Fibroblast of gingiva (primary cell): Measurements from ENCODE around the gene ILF3.
"Not testable (repeated sequence)": the region's sequence is repeated elsewhere in the genome, so short reads cannot be mapped to it uniquely, and the experiment has no call there.

Source experiments
- DNase-seq: peaks from one replicate; pipeline ENCODE4 v3.0.0-alpha.2; 2011; ENCODE audit warnings: low read depth

Gene ILF3

GRCh38 chr19:10675214-10675613 lies 21.1 kb downstream of the ILF3 start:
- DNase-seq, result not testable (repeated sequence)

GRCh38 chr19:10677751-10678150 lies 23.6 kb downstream of the ILF3 start:
- no peak for DNase-seq

GRCh38 chr19:10678813-10679212 lies 24.7 kb downstream of the ILF3 start:
- DNase-seq, result no peak

- no peak for DNase-seq
Observed at GRCh38 chr19:10679743-10680142, 25.6 kb downstream of the ILF3 start.

GRCh38 chr19:10680545-10681135 lies 26.5 kb downstream of the ILF3 start:
- DNase-seq, result no peak

- DNase-seq, result no peak
Observed at GRCh38 chr19:10681658-10682057, 27.5 kb downstream of the ILF3 start.

GRCh38 chr19:10682397-10683063 lies 28.4 kb downstream of the ILF3 start:
- no peak for DNase-seq

- DNase-seq, result no peak
Observed at GRCh38 chr19:10683064-10683426, 28.9 kb downstream of the ILF3 start.

GRCh38 chr19:10683582-10683981 lies 29.4 kb downstream of the ILF3 start:
- no peak for DNase-seq

GRCh38 chr19:10685210-10685609 lies 31.1 kb downstream of the ILF3 start:
- no peak for DNase-seq

GRCh38 chr19:10686193-10686592 lies 32.0 kb downstream of the ILF3 start:
- no peak for DNase-seq

- peak; percentile 29 for DNase-seq
Observed at GRCh38 chr19:10686661-10687517, 32.7 kb downstream of the ILF3 start.

- DNase-seq, result no peak
Observed at GRCh38 chr19:10687518-10688288, 33.6 kb downstream of the ILF3 start.

GRCh38 chr19:10688545-10689280 lies 34.6 kb downstream of the ILF3 start:
- no peak for DNase-seq

GRCh38 chr19:10690341-10690781 lies 36.2 kb downstream of the ILF3 start:
- DNase-seq, result peak; percentile 84

GRCh38 chr19:10691178-10691881 lies 37.2 kb downstream of the ILF3 start:
- DNase-seq, result no peak

- no peak for DNase-seq
Observed at GRCh38 chr19:10691883-10692282, 37.7 kb downstream of the ILF3 start.

- no peak for DNase-seq
Observed at GRCh38 chr19:10692673-10693264, 38.6 kb downstream of the ILF3 start.

GRCh38 chr19:10694706-10695307 lies 40.7 kb downstream of the ILF3 start:
- DNase-seq, result no peak
